ENCODE measurements around the gene CAPN7.

CAPN7 gene

DNA sequence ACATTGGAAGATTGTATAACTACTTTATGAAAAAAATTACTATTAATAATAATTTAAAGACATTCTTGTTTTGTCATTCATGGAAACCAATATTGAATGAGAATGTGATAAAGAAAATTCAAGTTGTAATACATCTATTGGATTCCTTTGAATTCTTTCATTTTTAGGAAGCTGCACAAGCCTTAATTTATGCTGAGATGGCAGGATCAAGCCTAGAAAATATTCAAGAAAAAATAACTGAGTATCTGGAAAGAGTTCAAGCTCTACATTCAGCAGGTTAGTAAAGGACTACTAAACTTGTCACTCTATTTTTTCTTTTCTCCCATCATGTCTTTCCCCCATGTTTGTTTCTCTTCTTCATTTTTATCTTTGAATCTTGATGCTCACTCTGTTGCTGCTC is 5.9 kb downstream of the CAPN7 start:
- TF ChIP-seq, protein P1, sequence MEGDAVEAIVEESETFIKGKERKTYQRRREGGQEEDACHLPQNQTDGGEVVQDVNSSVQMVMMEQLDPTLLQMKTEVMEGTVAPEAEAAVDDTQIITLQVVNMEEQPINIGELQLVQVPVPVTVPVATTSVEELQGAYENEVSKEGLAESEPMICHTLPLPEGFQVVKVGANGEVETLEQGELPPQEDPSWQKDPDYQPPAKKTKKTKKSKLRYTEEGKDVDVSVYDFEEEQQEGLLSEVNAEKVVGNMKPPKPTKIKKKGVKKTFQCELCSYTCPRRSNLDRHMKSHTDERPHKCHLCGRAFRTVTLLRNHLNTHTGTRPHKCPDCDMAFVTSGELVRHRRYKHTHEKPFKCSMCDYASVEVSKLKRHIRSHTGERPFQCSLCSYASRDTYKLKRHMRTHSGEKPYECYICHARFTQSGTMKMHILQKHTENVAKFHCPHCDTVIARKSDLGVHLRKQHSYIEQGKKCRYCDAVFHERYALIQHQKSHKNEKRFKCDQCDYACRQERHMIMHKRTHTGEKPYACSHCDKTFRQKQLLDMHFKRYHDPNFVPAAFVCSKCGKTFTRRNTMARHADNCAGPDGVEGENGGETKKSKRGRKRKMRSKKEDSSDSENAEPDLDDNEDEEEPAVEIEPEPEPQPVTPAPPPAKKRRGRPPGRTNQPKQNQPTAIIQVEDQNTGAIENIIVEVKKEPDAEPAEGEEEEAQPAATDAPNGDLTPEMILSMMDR (IDR thresholded peaks at IDR 0.05; ENCODE audit: insufficient read depth, low read depth, low read length, missing control alignments), result no peak
- no peak overlapping the region for H3K4me3 ChIP-seq (ENCODE audit: low read length)
- no peak for DNase-seq (ENCODE audit: low read depth)

DNA sequence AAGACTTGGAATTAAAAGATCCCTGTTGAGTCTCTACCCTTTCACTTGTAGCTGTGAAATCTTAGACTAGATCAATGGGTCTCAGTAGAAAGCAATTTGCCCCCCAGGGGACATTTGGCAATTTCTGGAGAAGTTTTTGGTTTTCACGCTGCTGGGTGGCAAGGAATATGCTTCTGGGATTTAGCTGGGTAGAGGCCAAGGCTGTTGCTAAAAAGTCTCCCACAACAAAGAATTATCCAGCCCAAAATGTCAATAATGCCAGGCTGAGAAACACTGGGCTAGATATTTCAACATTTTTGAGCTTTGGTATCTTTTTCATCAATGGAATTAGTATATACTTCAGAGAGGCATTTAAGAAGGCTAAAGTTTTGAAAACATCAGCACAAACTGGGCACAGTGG is 8.7 kb downstream of the CAPN7 start:
- H3K4me3 ChIP-seq (ENCODE audit: low read length), result no peak overlapping the region
- no peak for DNase-seq (ENCODE audit: low read depth)
- TF ChIP-seq, protein P1 (IDR thresholded peaks at IDR 0.05; ENCODE audit: insufficient read depth, low read depth, low read length, missing control alignments), result no peak

DNA sequence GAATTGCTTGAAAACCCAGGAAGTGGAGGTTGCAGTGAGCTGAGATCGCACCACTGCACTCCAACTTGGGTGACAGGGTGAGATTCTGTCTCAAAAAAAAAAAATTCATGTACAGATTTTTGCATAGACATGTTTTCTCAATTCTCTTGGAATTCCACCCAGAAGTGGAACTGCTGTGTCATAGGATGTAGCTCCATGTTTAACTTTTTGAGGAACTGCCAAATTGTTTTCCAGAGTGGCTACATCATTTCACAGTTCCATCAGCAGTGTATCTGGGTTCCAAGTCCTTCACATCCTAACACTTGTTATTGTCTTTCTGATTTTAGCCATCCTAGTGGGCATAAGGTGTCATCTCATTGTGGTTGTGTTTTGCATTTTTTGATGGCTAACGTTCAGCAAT is 9.9 kb downstream of the CAPN7 start:
- no peak for DNase-seq (ENCODE audit: low read depth)
- TF ChIP-seq, protein P1 (IDR thresholded peaks at IDR 0.05; ENCODE audit: insufficient read depth, low read depth, low read length, missing control alignments), result no peak
- H3K4me3 ChIP-seq (ENCODE audit: low read length), result no peak overlapping the region

DNA sequence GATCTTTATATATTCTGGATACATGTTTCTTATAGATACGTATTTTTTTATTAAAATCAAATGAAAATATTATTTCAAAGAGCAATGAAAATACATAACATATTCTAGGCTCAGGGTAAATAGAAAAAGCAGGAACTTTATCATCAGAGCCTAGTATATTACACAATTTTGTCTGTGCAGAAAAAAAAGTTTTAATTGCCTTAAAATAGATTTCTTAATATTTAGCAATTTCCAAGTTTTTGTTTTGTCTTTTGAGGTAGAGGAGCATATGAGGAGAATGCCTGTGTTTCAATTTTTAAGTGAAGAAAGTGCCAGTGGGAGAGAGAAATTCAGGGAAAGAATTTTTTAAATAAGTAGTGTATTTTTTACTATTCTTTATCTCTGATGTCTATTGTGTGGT is 10.5 kb downstream of the CAPN7 start:
- TF ChIP-seq, protein P1 (IDR thresholded peaks at IDR 0.05; ENCODE audit: insufficient read depth, low read depth, low read length, missing control alignments), result no peak
- no peak for DNase-seq (ENCODE audit: low read depth)
- no peak overlapping the region for H3K4me3 ChIP-seq (ENCODE audit: low read length)

DNA sequence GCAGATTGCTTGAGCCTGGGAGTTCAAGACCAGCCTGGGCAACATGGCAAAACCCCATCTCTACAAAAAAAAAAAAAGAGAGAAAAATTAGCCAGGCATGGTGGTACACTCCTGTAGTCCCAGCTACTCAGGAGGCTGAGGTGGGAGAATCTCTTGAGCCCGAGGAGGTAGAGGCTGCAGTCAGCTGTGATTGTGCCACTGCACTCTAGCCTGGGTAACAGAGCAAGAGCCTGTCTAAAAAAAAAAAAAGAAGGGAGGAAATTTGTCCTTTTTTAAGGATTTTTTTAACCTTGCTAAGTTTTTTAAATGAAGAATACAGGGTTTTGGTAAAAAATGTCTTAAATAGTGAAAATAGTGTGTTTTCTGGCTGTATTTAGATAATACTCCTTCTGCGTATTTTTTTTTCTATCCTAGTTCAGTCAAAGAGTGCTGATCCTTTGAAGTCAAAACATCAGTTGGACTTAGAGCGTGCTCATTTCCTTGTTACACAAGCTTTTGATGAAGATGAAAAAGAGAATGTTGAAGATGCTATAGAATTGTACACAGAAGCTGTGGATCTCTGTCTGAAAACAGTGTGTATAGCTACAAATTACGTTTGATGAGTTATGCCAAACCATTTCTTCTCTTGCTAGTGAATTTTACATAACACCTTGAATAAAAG is 11.1 kb downstream of the CAPN7 start:
- no peak overlapping the region for H3K4me3 ChIP-seq (ENCODE audit: low read length)
- DNase-seq (ENCODE audit: low read depth), result no peak

DNA sequence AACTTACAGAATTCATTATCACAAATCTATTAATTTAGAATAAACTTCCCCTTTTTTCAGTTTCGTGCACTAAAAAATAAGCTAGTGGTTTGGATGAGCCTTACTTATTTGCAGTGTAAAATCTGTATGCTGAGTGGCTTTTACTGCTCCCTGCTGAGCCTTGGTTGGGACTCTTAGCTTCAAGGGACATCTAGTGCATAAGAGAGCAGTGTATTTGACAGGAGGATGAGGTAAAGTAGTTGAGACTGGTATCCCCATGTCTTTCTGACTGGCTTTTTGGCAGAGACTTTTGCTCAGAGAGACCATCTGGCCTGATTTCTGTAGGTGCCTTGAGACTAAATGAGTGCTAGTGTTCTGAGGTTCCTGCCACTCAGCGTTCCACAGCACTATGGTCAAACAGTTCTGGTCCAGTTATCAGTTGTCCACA is 11.8 kb downstream of the CAPN7 start:
- DNase-seq (ENCODE audit: low read depth), result no peak
- H3K4me3 ChIP-seq (ENCODE audit: low read length), result no peak overlapping the region
- TF ChIP-seq, protein P1 (IDR thresholded peaks at IDR 0.05; ENCODE audit: insufficient read depth, low read depth, low read length, missing control alignments), result no peak

More for the DNA sequence above, 11.1 kb downstream of the CAPN7 start:
- TF ChIP-seq, protein P1 (IDR thresholded peaks at IDR 0.05; ENCODE audit: insufficient read depth, low read depth, low read length, missing control alignments), result no peak

DNA sequence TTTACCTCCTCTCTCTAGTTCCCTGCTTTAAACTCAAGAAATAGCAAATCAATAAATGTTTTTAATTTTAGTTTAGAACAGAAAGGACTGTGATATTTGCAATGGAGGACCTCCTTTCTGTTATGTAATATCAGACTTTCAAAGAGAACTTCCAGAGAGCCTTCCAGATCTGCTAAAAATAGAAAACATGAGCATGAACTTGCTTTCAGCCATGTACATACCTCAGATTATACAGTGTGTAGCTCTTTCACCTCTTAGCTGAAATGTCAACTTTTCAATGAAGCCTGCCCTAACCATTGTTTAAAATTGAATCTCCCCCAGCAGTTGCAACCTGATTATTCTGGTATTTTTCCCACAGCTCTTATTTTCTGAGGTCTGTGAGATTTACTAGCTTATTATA is 12.6 kb downstream of the CAPN7 start:
- no peak for DNase-seq (ENCODE audit: low read depth)
- H3K4me3 ChIP-seq (ENCODE audit: low read length), result no peak overlapping the region
- TF ChIP-seq, protein P1 (IDR thresholded peaks at IDR 0.05; ENCODE audit: insufficient read depth, low read depth, low read length, missing control alignments), result no peak

Measured in epithelial cell of esophagus (primary cell).